GM19455 (cell line): ENCODE data around the gene UGT1A8.
"Not testable (repeated sequence)": the region's sequence is repeated elsewhere in the genome, so short reads cannot be mapped to it uniquely, and the experiment has no call there.

Experiments
- ATAC-seq: cut with Tn5 transposase; IDR thresholded peaks from one replicate; pipeline ENCODE4 v1.9.1; 2021; ENCODE audit not compliant: unreplicated experiment

UGT1A8 gene

DNA sequence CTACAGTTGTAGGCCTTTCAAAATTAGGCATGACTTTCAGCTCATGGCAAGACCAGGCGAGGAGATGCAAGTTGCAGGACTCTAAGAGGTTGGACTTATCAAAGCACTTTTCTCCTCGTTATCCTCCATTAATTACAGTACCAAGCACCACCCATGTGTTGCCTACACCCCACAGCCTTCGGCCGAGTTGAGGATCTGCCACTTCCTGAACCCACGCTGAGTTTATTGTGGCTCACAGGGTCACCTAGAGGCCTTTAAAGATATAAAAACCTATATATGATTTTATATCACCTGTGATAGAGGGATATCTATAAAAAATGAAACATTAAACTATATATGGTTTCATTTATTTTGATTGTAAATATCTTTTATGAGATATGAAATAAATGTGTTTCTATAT is 21.4 kb downstream of the UGT1A8 start:
- no peak for ATAC-seq

DNA sequence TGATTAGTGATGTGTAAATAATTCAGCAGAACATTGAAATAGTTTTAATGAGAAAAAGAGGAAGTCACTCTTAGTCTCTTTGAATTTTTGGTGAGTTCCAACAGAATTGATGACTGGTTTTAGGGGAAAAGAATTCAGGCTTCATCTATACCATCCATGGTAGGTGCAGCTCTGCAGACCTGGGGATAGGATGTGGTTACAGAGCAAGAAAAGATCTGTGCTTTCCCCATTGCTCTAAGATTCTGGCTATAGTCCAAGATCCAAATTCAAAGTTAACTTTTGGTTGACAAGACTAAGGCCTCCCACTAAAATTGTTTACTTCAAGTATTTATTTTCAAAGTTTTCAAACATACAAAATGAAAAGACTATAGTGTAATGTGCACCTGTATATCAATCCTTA is 22.4 kb downstream of the UGT1A8 start:
- ATAC-seq: no peak

DNA sequence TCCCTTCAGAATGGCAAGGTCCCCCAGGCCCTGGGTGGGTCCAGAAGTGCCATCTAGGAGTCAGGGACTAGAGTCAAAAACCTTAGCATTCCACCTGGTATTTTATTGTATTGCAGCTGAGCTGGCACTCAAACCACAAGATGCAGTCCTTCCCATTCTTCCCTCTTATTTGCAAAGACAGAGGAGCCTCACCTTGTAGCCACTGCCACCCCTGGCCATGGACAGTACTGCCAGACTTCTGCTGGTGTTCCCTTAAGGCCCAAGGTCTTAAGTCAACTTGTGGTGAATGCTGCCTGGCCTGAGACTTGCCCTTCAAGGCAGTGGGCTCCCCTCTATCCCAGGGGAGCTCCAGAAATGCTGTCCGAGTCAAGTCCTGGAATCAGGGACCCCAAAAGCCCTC is 25.7 kb downstream of the UGT1A8 start:
- ATAC-seq: no peak

DNA sequence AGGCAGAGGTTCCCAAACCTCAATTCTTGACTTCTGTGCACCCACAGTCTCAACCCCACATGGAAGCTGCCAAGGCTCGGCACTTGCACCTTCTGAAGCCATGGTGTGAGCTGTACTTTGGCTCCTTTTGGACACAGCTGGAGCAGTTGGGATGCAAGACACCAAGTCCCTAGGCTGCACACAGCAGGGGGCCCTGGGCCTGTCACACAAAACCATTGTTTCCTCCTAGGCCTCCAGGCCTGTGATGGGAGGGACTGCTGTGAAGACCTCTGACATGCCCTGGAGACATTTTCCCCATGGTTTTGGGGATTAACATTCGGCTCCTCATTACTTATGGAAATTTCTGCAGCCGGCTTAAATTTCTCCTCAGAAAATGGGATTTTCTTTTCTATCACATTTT is 28.6 kb downstream of the UGT1A8 start:
- not testable (repeated sequence) for ATAC-seq

DNA sequence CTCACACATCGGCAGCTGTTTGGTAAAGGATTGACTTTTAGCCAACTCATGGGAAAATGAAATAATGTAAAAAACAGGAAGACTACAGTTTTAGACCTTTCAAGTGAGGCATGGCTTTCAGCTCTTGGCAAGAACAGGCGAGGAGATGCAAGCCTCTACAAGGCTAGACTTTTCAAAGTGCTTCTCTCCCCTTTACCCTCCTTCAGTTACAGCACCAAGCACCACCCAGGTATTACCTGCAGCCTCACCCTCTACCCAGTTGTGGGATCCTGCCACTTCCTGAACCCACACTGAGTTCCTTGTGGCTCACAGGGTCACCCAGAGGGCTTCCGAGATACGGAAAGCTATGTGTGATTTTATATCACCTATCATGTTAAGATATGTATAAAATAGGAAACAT is 33.5 kb downstream of the UGT1A8 start:
- no peak for ATAC-seq

DNA sequence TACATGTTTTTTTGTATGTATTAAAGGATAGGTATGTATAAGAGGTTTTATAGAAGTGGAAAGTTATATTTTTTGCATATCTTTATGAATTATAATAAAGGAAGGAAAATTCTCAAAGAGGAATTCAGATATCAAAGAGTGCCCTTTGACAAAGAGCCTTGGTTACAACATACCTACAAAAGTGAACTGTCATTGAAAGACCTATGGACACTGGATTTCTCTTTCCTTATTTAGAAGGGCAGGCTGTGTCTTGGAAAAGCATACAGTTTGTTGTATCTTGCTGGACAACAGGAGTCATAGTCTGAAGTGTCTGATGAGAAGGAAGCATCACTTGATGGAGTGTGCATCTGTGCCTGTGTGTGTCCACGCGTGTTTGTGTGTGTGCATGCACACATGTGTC is 34.0 kb downstream of the UGT1A8 start:
- no peak for ATAC-seq

DNA sequence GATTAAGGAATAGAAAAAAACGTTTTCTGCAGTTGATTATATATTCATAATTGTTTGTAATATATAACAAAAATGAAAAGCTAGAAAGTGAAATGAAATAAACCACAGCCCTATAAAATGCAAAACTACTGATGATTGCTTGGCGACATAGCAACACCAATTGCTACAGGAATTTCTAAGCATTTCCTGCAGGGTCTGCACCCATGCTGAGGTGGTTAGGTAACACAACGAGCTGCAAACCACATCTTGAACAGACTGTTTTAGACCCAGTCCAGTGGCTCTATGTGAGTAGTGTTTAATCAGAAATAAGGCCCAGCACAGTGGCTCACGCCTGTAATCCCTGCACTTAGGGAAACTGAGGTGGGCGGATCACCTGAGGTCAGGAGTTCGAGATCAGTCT is 37.1 kb downstream of the UGT1A8 start:
- no peak for ATAC-seq

DNA sequence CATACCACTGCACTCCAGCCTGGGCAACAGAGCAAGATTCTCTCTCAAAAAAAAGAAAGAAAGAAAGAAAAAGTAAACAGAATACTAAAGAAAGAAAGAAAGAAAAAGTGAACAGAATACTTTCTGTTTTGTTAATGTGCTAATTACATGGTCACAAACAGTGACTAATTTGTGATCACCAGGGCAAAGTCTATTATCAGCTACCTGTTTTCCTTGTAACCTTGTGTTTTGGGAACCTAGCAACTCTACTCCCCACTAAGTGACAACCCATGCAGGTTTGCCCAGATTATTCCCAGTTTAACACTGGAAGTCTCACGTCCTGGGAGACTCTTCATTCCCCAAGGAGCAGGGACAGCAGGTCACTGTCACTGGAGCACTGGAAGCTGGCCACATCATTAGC is 37.6 kb downstream of the UGT1A8 start:
- no peak for ATAC-seq

DNA sequence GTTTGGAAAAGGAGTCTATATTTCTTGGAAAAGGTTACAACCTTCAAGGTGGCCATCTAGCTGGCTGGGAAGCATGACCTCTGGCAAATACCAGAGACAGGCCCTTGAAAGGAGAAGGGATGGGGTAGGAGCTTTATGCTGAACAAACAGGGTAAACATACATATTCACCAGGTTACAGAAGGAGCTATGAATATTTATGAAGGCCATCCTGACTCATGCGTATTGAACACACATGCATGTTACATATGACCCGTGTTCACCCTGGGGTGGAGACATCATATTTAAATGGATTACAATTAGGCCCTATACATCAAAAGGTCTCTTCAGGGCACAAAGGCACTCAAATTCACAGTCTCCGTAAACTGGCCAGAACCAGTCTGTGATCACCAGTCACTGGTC is 38.5 kb downstream of the UGT1A8 start:
- not testable (repeated sequence) for ATAC-seq

DNA sequence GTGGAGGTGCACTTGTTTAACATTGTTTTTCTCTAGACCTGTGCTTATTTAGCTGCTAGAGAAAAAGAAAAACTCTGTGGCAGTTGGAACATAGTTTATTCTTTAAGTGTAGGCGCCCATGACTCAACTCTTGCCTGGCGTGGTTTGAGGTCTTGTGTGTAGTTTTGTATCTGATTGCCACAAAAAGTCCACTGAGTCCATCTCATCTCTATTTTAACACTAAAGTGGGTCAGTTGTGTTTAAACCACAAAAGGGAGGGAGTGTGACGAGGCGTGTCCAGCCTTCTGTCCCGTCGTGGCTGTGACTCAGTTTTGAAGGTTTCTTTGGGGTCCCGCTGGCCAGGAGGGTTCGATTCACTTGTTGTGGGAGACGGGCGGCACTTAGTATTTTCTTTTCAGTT is 39.0 kb downstream of the UGT1A8 start:
- ATAC-seq: no peak

DNA sequence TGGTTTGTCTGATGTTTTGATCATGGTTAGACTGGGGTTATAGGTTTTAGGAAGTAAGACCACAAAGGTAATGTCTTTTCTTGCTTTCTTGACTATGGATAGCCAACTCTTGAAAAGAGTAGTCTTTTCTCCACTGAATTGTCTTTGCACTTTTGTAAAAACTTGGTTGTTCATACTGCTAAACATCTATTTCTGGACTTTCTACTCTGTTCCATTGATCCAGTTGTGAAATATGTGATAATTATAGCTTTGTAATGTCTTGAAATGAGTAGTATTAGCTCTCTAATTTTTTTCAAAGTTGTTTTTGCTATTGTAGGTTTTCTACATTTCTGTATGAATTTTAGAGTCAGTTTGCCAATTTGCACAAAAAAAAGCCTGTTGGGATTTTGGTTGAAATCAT is 41.2 kb downstream of the UGT1A8 start:
- no peak for ATAC-seq

DNA sequence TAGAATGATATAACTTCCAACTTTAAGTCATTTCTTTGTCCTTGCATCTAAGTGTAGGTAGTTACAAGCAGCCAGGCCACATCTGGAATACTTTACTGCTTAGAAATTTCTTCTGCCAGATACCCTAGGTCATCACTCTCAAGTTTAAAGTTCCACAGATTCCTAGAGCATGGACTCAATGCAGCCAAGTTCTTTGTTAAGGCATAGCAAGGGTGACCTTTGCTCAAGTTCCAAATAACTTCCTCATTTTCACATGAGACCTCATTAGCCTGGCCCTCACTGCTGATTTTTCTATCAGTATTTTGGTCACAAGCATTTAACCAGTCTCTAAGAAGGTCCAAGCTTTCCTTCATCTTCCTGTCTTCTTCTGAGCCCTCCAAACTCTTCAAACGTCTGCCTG is 46.5 kb downstream of the UGT1A8 start:
- no peak for ATAC-seq

DNA sequence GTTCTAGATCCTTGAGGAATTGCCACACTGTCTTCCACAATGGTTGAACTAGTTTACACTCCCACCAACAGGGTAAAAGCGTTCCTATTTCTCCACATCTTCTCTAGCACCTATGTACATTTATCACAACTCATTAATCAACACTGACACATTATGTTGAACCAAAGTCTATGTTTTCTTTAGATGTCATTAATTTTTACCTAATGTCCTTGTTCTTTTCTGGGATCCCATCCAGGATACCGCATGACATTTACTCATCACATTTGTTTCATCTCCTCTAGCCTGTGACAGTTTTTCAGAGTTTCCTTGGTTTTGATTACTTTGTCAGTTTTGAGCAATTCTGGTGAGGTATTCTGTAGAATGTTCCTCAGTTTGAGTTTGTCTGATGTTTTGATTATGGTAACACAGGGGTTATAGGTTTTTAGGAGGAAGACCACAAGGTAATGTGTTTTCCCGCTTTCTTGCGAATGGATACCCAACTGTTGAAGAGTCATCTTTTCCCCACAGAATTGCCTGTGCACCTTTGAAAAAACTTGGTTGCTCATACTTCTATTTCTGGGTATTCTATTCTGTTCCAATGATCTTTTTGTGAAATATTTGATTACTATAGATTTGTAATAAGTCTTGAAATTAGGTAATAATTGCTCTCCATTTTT is 51.3 kb downstream of the UGT1A8 start:
- no peak for ATAC-seq

DNA sequence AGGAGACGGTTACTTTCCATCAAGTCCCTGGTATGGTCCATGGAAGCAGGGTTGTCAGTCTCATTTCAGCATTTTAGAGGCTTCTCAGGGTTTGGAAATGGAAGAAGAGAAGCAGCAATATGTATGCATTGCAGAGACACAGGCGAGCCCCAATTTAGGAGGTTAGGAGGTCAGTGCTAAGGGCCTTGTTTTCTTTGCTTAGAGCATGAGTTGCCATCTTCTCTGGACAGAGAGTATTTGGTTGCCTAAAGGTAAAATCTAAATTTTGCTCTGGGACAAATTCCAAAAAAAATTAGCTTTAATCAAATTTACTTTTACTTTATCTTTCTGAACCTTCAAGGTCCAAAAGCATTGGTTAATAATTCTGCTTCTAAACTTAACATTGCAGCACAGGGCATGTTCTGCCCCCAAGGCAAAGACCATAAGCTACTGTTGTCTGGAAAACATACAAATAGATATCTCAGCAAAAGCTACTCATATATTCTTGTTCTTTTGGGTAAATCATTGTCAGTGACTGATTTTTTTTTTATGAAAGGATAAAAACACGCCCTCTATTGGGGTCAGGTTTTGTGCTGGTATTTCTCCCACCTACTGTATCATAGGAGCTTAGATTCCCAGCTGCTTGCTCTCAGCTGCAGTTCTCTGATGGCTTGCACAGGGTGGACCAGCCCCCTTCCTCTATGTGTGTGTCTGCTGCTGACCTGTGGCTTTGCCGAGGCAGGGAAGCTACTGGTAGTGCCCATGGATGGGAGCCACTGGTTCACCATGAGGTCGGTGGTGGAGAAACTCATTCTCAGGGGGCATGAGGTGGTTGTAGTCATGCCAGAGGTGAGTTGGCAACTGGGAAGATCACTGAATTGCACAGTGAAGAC is 54.1 kb downstream of the UGT1A8 start, which contains the start of gene UGT1A9:
Gene UGT1A9 (plus strand): TSS at position 609 of the 872 bp plus-strand sequence. CDS start 37 bp downstream, at position 646.
- no peak for ATAC-seq

DNA sequence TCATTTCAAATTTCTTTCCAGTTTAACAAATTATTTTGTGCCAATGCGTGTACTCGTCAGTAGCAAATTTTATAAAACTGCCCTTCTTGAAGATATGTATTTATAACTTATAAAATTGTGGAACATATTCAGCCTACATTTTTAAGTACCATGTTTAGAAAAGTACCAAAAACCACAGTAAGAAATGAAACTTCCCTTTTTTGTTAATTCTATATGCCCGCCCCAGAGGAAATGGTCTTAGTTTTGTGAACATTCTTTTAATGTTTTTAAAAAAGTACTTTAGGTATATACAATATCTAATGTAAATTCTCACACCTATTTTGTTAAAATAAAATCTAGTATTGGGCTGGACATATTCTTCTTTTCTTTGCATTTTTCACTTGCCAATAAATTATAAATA is 55.5 kb downstream of the UGT1A8 start:
- no peak for ATAC-seq

DNA sequence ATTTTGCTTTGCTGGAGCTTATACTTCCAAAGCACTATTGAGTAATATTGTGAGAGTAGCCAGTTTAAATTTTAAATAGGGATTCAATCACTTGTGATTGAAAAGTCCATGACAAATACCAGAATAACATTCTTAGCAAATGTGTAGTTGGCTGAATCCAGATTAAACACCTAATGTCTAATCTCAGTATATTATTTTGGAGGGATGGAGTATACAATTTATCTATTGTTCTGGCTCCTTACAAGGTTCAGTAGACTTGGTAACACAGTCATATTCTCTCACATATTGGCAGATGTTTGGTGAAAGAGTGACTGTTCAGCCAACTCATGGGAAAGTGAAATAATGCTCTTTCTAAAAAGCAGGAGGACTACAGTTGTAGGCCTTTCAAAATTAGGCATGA is 56.5 kb downstream of the UGT1A8 start:
- ATAC-seq: no peak

DNA sequence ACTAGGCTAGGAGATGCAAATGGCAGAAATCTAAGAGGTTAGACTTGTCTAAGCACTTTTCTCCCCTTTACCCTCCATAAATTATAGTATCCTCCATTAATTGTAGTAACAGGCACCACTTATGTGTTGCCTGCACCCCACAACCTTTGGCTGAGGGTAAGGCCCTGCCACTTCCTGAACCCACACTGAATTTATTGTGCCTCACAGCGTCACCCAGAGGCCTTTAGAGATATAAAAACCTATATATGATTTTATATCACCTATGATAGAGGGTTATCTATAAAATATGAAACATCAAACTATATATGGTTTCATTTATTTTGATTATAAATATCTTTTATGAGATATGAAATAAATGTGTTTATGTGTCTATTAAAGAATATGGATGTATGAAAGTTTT is 56.9 kb downstream of the UGT1A8 start:
- no peak for ATAC-seq

DNA sequence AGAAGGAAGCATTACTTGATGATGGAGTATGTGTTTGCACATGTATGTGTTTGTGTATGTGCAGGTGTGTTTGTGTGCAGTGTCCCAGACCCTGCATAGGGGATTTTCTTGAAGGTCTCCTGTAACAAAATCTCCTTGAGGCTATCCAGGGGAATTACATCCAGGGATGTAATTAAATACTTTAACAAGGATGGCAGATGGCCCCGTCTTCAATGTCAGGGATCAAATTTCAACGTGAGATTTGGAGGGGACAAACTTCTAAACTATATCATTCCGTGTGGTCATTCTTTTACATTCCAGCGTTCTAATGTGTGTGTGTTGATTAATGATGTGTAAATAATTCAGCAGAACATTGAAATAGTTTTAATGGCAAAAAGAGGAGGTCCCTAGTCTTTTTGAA is 57.6 kb downstream of the UGT1A8 start:
- ATAC-seq: no peak

DNA sequence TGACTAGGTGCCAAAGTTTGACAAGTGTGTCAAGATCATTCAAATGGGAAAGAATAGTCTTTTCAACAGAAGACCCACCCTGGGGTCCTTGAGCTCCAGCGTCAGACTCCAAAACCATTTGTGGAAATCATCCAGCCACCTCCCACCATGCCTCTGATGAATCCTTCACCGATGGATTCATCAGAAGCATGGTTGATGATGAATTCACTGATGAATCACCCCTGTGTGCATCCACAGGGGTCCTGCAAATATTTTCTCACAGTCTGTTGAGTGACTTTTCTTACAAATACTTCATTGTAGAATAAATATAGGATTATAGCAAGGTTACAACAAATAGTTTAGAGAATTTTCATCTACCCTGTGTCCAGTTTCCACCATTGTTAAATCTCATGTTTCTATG is 58.6 kb downstream of the UGT1A8 start:
- no peak for ATAC-seq

DNA sequence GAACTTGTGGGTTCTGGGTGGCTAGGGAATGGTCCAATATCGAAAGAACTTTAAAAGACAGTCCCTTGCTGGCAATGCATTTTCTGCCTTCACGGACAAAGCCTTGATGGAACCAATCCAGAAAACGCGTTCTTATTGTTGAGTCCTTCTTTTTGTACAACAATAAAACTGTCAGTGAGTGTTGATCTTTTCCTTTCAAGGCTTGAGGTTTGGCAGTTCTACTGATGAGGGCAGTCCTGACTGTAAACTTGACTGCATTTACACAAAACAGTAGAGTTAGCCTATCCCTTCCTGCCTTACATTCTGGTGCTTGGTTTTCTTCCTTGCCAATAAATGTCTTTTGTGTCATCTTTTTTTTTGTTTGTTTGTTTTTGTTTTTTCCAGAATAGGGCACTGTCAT is 61.8 kb downstream of the UGT1A8 start:
- ATAC-seq: no peak

DNA sequence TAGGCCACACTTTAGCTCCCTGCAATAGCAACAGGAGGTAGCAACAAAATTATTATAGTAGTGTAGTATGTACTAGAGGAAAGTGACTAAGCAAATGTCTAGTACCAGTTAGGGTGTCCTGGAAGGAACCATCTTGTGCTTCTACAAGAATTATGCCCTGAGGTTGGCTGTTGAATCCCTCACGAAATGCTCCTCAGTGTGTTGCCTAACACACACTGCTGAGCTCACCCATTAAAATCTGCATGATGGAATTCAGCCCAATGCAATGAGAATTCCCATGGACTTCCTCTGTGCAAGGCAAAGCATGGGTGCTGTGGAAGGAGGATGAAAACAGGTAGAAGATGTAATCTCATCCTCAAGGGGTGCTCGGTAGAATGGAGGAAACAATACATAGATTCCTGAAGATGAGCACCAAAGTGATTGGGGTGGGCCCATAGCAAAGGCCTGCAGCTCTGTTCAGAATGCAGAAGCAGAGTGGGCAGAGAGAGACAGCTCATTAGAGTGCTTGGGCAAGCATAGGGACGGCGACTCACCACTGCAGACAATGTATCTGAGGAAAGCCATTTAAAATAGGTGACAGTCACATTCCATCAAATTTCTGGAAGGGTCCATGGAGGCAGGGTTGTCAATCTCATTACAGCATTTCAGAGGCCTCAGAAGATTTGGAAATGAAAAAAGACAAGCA is 63.1 kb downstream of the UGT1A8 start:
- ATAC-seq: no peak

DNA sequence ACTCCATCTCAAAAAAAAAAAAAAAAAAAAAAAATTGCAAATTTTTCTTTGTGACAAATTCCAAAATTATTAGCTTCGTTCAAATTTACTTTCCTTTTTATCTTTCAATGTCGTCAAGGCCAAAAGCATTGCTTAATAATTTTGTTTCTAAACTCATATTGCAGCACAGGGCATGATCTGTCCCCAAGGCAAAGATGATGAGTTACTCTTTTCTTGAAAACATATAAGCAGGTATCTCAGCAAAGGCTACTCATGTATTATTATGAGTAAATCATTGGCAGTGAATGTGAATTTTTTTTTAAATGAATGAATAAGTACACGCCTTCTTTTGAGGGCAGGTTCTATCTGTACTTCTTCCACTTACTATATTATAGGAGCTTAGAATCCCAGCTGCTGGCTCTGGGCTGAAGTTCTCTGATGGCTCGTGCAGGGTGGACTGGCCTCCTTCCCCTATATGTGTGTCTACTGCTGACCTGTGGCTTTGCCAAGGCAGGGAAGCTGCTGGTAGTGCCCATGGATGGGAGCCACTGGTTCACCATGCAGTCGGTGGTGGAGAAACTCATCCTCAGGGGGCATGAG is 64.2 kb downstream of the UGT1A8 start, which contains the start of gene UGT1A7:
Gene UGT1A7 (plus strand): TSS at position 381 of the 579 bp plus-strand sequence. CDS start 37 bp downstream, at position 418.
- ATAC-seq: no peak
